GDM1 (cell line): Measurements from ENCODE around the gene PRR13.
"Not testable (repeated sequence)": the region's sequence is repeated elsewhere in the genome, so short reads cannot be mapped to it uniquely, and the experiment has no call there.

Experiments used
- DNase-seq: peaks from one replicate; lab custom pipeline; 2025; lab: John Stamatoyannopoulos, UW

Gene PRR13

DNA sequence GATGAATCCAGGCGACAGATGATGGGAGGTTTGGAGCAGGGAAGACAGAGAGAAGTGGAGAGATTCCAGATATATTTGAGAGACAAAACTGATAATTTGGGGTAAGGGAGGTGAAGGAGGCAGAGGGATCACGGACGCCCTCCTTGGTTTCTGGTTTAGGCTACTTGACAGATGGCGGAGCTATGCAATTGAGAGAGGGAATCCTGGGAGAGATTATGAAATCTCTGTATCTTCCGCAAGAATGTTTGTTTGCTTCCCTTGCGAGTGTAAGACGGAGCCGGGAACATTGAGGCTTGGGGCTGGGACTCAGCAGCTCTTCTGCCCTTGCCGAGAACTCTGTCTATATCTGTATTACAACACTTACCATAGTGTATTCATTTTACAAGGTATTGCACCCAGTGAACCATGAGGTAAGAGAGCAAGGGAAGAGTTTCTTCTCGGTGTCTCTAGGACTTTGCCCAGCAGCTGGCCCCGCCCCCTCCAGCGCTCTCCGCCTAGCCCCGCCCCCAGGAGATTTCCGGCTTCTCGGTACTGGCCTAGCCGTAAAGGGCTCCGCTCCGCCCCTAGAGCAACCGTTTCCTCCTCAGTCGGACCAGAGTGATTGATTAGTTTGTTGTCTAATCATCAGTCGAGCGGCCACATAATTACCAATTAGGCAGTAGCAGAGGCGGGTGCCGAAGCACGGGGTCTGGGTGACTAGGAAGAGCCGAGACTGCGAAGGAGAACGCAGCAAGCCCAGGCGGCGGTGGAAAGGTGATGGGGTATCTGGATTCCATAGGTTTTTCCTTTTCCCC is at the start of gene PRR13:
PRR13 (plus strand) TSS at position 695 of the 794 bp plus-strand sequence. CDS start 981 bp downstream, outside the sequence.
- peak; percentile 96 for DNase-seq

DNA sequence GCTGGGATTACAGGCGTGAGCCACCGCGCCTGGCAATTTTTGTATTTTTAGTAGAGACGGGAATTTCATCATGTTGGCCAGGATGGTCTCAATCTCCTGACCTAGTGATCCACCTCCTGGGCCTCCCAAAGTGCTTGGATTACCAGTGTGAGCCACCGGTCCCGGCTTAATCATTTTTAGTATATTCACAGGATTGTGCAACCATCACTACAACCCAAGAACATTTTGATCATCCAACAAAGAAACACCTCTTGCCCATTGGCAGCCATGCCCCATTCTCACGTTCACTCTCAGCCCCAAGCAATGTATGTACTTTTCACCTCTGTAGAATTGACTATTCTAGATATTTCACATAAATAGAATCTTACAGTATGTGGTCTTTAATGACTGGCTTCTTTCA is 41.6 kb upstream of the PRR13 start:
- DNase-seq: no peak

GRCh38 chr12:53402351-53402750 is 39.2 kb upstream of the PRR13 start:
- not testable (repeated sequence) for DNase-seq

DNA sequence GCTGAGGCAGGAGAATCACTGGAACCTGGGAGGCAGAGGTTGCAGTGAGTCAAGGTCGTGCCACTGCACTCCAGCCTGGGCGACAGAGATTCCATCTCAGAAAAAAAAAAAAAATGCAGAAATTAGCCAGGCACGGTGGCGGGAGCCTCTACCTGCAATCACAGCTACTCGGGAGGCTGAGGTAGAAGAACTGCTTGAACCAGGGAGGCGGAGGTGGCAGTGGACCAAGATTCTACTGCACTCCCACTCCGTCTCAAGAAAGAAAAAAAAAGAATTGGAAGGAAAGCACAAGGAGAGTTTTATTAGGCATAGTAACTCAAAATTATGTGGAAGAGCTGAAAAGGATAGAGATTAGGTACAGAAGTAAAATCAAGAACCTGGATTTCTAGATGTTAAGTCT is 38.7 kb upstream of the PRR13 start:
- no peak for DNase-seq

GRCh38 chr12:53410951-53411350 is 30.6 kb upstream of the PRR13 start:
- DNase-seq: no peak

GRCh38 chr12:53413485-53414204 is 27.9 kb upstream of the PRR13 start:
- no peak for DNase-seq

DNA sequence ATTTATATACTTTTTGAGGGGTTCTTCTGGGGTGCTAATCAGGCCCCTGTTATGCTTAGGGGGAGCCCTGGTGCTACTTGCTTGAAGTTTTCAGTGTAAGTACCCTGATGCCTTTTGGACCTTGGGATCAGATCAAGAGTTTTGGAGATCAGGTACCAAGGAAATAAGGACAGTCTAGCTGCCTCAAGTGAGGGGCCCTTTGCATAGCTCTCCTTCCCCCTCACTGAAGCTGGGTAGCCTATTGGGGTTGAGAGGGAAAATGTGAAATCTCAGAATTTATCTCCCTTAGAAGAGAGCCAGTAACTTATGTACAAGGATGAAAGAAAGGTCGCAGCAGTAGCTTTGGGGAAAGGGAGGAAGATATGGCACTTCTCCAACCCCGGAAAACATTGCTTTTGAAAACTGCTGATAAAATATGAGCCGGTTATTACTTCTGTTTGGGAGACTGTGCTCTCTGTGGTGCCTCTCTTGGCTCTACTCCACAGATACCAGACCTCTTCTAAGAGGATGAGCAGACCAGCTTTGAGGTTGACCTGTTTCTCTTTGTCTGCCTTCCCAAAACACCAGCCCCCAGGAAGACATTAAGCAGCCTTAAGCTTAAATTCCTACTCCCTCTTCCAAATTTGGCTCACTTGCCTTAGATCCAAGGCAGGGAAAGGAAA is 26.6 kb upstream of the PRR13 start:
- no peak for DNase-seq

DNA sequence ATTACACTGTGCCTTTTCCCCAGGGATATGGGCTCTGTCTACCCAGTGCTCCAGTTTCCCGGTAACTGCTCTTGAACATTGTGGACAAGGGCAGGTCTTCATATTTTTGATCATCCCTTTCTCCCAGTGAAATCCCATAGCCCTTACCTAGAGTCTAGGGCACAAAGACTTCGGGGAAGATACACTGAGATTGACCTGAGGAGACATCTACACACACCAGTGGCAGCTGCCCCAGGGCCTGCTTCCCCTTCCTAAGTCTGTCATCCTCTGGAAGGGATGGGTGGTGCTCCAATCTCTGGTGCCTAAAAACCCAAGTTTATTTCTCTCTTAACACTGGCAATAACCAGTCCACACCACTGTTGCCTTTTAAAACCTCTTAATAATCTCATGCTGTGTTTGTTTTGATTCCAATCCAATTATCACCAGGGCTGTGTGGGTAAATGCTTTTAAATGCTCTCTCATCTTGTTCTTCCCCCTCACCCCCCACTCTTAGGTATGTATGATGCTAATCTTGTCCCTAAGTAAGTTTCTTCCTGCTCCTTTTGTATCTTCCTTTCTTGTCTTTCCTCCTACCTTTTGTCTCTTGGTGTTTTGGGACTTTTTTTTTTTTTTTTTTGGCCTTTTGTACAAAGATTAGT is 25.7 kb upstream of the PRR13 start:
- DNase-seq: not testable (repeated sequence)

DNA sequence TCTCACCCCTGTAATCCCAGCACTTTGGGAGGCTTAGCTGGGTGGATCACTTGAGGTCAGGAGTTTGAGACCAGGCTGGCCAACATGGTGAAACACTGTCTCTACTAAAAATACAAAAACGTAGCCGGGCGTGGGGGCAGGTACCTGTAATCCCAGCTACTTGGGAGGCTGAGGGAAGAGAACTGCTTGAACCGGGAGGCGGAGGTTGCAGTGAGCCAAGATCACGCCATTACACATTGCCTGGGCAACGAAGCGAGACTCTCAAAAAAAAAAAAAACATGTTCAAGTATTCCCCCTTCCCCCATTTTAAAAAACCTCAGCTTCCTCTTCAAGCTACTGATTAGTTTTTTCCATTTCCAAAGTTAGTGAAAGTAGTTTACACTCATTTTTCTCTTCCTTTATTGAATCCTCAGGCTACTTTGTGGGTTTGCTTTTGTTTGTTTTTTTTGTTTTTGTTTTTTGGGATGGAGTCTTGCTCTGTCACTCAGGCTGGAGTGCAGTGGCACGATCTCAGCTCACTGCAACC is 24.2 kb upstream of the PRR13 start:
- DNase-seq: peak; percentile 14

DNA sequence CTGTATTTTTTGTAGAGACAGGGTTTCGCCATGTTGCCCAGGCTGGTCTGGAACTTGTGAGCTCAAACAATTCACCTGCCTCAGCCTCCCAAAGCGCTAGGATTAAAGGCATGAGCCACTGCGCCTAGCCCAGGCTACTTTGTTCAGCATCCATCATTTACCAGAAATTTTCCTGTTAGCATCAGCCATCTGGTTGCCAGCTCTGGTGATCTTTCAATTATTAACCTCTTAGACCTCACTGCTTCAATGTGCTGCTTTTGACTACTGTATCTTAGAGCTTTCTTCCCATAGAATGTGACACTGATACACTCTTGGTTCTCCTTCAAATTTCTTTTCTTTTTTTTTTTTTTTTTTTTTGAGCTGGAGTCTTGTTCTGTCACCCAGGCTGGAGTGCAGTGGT is 23.3 kb upstream of the PRR13 start:
- DNase-seq: no peak

DNA sequence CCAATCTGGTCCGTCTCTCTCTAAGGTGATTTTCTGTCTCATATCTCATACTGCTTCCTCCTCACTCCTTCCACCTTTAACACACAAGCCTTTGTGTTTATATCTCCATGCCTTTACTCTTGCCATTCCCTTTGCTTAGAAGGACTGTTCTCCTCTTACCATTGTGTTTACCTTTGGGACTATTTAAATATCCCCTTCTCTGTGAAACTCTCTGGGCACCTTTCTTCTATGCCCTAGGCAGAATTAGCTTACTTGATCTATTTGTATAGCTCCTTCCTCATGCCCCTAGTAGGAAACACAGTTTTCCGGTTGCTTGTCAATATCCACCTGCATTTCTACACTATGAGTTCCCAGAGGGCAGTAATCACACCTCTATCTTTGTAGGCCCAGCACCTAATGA is 21.8 kb upstream of the PRR13 start:
- DNase-seq: no peak

GRCh38 chr12:53422247-53422646 is 19.3 kb upstream of the PRR13 start:
- DNase-seq: not testable (repeated sequence)

GRCh38 chr12:53423597-53423996 is 17.9 kb upstream of the PRR13 start, which contains the start of gene AMHR2:
Gene AMHR2, plus strand, starts transcription at chr12:53423855. Its CDS starts 80 bp downstream, at chr12:53423935.
- DNase-seq: no peak

GRCh38 chr12:53424626-53425514 is 16.7 kb upstream of the PRR13 start:
- DNase-seq: no peak

DNA sequence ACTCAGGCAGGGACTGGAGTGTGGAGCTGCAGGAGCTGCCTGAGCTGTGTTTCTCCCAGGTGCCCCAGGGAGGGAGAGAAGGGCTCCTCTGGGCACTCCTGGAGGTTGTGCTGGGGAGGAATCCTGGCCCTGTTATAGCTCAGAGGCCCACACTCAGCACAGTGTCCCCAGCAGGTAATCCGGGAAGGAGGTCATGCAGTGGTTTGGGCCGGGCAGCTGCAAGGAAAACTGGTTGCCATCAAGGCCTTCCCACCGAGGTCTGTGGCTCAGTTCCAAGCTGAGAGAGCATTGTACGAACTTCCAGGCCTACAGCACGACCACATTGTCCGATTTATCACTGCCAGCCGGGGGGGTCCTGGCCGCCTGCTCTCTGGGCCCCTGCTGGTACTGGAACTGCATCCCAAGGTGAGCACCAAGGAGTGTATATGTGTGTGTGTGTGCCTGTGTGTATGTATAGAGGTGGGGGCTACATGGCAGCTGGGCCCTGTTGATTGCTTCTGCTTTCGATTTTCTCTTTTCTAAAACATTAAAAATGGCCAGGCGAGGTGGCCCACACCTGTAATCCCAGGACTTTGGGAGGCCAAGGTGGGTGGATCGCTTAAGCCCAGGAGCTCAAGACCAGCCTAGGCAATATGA is 15.9 kb upstream of the PRR13 start:
- DNase-seq: no peak

GRCh38 chr12:53427905-53428594 is 13.5 kb upstream of the PRR13 start:
- no peak for DNase-seq

GRCh38 chr12:53428741-53429140 is 12.8 kb upstream of the PRR13 start:
- DNase-seq: no peak

DNA sequence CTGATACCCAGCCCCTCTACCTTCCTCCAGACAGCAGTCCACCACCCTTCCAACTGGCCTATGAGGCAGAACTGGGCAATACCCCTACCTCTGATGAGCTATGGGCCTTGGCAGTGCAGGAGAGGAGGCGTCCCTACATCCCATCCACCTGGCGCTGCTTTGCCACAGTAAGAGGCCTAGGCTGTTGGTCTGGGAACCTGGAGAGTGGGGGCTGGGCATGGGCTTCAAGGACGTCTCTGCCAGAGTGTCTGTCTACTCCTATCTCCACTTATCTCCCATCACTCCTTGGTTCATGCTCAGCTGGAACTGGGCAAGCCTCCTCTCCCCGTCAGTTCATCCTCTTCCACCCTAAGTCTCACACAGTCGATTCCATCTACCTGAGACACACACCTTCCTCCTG is 11.4 kb upstream of the PRR13 start:
- no peak for DNase-seq

GRCh38 chr12:53431187-53431586 is 10.3 kb upstream of the PRR13 start:
- no peak for DNase-seq

DNA sequence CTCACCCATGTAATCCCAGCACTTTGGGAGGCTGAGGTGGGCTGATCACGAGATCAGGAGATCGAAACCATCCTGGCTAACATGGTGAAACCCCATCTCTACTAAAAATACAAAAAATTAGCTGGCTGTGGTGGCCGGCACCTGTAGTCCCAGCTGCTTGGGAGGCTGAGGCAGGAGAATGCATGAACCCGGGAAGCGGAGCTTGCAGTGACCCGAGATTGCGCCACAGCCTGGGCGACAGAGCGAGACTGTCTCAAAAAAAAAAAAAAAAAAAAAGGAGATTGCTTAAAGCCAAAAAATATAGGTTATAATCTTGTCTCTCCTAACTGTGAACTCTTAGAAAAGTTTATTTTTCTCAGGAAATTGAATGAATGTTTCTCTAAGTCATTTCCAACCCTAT is 6.2 kb upstream of the PRR13 start:
- DNase-seq: not testable (repeated sequence)
